Measurements from ENCODE around the gene CEP164.

Gene CEP164

DNA sequence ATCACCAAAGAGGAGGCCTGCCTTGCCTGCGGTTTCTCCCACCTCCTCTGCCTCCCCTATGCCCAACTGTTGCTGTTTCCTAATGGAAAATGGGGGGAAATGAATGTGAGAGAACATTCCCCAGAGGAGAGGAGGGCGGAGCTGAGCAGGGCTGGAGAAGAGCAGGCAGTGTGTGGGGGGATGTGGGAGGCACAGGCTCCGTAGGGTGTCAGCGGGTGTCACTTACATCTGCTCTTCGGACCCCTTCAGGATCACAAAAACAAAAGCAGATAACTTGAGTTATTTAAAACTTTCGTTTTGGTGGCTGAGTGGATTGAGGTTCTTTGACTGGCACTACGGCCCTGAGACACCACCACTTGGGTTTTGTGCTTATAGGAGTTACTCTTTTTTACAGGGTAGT, 93.8 kb downstream of the CEP164 start:
- Histone ChIP-seq H3K27me3 (ENCODE audit: control insufficient read depth, insufficient read depth, low read length) (no peaks in the 10 kb centered on the region), H3K9ac (ENCODE audit: low read depth, low read length) (no peak overlapping the region), H3K4me3 (ENCODE audit: low read depth, low read length) (no peak overlapping the region), H3K36me3 (ENCODE audit: control insufficient read depth, insufficient read depth, low read length) (no peaks in the 10 kb centered on the region), H3K4me1 (ENCODE audit: control insufficient read depth, insufficient read depth, low read length) (peaks cover 2% of the 10 kb centered on the region; the same call in 1 of the 2 replicates), H3K27ac (ENCODE audit: low read depth, low read length) (no peak overlapping the region), H3K9me3 (ENCODE audit: control insufficient read depth, insufficient read depth, low read length) (no peaks in the 10 kb centered on the region)

DNA sequence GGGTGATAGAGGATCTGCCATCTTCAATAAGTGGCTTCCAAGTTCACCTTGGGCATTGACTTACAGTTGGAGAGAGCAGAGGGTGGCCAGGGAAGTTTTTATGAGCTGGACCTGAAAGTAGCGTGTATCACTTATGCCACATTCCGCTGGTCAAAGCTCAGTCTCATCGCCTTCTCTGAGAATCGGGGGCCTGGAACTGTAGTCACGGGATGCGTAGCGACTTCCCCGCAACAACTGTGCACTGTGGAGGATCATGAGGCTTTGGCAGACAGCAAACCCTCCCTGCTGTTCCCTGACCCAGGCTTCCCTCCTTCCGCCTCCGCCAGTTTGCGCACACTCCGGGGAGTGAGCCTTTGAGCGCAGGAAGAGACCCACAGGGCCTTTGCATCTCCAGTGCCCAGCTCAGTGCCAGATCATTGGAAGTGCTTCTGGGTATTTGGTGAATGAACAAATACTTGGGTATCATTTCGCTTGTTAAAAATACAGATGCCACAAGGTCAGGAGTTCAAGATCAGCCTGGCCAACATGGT, 95.5 kb downstream of the CEP164 start:
- no peaks in the 10 kb centered on the region for H3K9me3 ChIP-seq (ENCODE audit: control insufficient read depth, insufficient read depth, low read length)
- H3K9ac ChIP-seq (ENCODE audit: low read depth, low read length), result no peak overlapping the region
- H3K4me3 ChIP-seq (ENCODE audit: low read depth, low read length), result no peak overlapping the region
- H3K4me1 ChIP-seq (ENCODE audit: control insufficient read depth, insufficient read depth, low read length), result peaks cover 3% of the 10 kb centered on the region; the same call in 1 of the 2 replicates
- no peaks in the 10 kb centered on the region; the same call in 1 of the 2 replicates for H3K27me3 ChIP-seq (ENCODE audit: control insufficient read depth, insufficient read depth, low read length)
- no peaks in the 10 kb centered on the region for H3K36me3 ChIP-seq (ENCODE audit: control insufficient read depth, insufficient read depth, low read length)
- H3K27ac ChIP-seq (ENCODE audit: low read depth, low read length), result no peak overlapping the region

DNA sequence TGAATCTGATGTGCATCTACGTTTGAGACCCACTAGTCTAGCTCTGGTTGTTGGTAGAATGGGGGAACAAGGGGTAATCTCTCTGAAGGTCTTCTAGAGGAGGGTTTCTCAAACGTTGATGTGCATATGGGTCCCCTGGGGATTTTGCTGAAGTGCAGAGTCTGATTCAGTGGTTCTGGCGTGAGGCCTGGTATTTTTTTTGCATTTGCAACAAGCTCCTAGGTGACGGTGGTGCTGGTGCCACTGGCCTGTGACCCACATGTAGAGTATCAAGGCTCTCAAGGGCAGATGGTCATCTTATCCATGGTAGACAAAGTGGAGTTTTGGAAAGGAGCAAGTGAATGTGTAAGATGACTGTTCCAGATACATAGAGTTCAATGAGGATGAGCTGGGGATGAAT, 97.1 kb downstream of the CEP164 start:
- no peaks in the 10 kb centered on the region for H3K36me3 ChIP-seq (ENCODE audit: control insufficient read depth, insufficient read depth, low read length)
- no peaks in the 10 kb centered on the region for H3K9me3 ChIP-seq (ENCODE audit: control insufficient read depth, insufficient read depth, low read length)
- no peak overlapping the region for H3K27ac ChIP-seq (ENCODE audit: low read depth, low read length)
- peaks cover 7% of the 10 kb centered on the region; the same call in 1 of the 2 replicates for H3K4me1 ChIP-seq (ENCODE audit: control insufficient read depth, insufficient read depth, low read length)
- no peak overlapping the region for H3K4me3 ChIP-seq (ENCODE audit: low read depth, low read length)
- no peak overlapping the region for H3K9ac ChIP-seq (ENCODE audit: low read depth, low read length)
- no peaks in the 10 kb centered on the region; the same call in 1 of the 2 replicates for H3K27me3 ChIP-seq (ENCODE audit: control insufficient read depth, insufficient read depth, low read length)

DNA sequence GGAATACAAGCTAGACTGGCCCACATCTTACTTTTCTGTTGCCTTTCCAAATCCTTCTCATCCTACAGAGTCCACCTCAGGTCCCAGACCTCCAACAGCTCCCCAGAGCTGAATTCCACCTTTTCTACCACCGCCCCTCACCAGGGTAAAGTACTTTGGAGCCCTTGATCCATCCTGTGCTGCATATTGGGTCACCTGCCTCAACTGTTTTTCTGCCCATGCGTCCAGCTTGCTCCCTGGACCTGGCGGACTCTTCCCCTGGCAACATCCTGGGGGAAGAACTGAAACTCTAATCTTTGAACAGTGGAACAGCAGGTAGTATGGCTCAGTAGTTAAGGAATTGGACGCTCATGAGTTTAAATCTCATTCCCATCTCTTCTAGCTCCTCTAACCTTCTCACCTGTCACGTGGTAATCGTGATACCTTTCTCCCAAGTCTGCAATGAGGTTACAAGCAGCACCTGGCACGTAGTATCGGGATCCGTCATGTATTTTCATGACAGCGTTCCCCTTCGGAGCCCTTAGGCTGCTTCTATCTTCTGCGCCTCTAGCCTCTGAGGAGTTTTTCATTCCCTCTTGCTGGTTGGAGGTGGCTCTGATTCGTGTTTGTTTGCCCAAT, 98.1 kb downstream of the CEP164 start:
- no peak overlapping the region for H3K27ac ChIP-seq (ENCODE audit: low read depth, low read length)
- H3K27me3 ChIP-seq (ENCODE audit: control insufficient read depth, insufficient read depth, low read length), result no peaks in the 10 kb centered on the region; the same call in 1 of the 2 replicates
- no peaks in the 10 kb centered on the region for H3K9me3 ChIP-seq (ENCODE audit: control insufficient read depth, insufficient read depth, low read length)
- peaks cover 12% of the 10 kb centered on the region; the same call in 1 of the 2 replicates for H3K4me1 ChIP-seq (ENCODE audit: control insufficient read depth, insufficient read depth, low read length)
- no peaks in the 10 kb centered on the region for H3K36me3 ChIP-seq (ENCODE audit: control insufficient read depth, insufficient read depth, low read length)
- H3K4me3 ChIP-seq (ENCODE audit: low read depth, low read length), result no peak overlapping the region
- H3K9ac ChIP-seq (ENCODE audit: low read depth, low read length), result no peak overlapping the region

DNA sequence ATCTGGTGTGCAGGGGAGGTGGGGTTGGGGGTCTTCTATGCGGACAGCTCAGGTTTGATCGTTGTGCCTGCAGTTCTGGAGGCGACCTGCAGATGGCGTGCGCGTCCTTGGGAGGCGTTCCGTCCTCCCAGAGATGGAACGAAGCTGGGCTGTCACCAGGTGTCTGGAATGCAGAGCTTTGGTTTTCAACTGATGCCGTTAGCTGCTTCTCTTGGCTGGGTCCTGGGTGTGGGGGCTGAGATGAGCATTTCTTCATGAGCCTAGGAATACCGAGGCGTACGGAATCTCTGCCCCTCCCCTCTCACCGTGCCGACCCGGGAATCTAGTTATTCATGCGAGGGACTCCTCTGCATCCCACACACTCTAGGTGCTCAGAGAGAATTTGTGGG, 98.6 kb downstream of the CEP164 start:
- no peak overlapping the region for H3K27ac ChIP-seq (ENCODE audit: low read depth, low read length)
- peaks cover 12% of the 10 kb centered on the region; the same call in 1 of the 2 replicates for H3K4me1 ChIP-seq (ENCODE audit: control insufficient read depth, insufficient read depth, low read length)
- no peak overlapping the region for H3K9ac ChIP-seq (ENCODE audit: low read depth, low read length)
- H3K9me3 ChIP-seq (ENCODE audit: control insufficient read depth, insufficient read depth, low read length), result no peaks in the 10 kb centered on the region
- no peaks in the 10 kb centered on the region for H3K36me3 ChIP-seq (ENCODE audit: control insufficient read depth, insufficient read depth, low read length)
- H3K4me3 ChIP-seq (ENCODE audit: low read depth, low read length), result no peak overlapping the region
- no peaks in the 10 kb centered on the region; the same call in 1 of the 2 replicates for H3K27me3 ChIP-seq (ENCODE audit: control insufficient read depth, insufficient read depth, low read length)

DNA sequence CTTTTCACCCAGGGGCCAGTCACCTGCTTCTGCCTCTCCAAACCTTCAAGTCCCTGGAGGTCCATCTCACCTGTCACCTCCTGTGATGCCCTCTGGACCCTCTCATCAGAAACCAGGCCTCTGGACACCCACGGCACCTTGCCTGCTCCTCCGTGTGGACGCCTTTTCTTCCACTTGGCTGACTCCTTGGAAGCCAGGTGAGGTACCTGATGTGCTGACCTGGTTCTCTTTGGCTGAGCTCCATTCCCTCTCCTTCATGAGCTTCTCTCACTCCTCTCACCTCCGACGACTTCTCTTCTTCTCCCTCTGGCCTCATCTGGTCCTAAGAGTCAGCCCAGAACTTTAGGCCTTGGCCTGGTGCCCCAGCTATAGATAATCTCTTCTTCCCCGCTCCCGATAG, 99.3 kb downstream of the CEP164 start:
- Histone ChIP-seq H3K9me3 (ENCODE audit: control insufficient read depth, insufficient read depth, low read length) (no peaks in the 10 kb centered on the region), H3K4me3 (ENCODE audit: low read depth, low read length) (no peak overlapping the region), H3K9ac (ENCODE audit: low read depth, low read length) (no peak overlapping the region), H3K27me3 (ENCODE audit: control insufficient read depth, insufficient read depth, low read length) (no peaks in the 10 kb centered on the region; the same call in 1 of the 2 replicates), H3K27ac (ENCODE audit: low read depth, low read length) (no peak overlapping the region), H3K4me1 (ENCODE audit: control insufficient read depth, insufficient read depth, low read length) (peaks cover 12% of the 10 kb centered on the region; the same call in 1 of the 2 replicates), H3K36me3 (ENCODE audit: control insufficient read depth, insufficient read depth, low read length) (no peaks in the 10 kb centered on the region)

DNA sequence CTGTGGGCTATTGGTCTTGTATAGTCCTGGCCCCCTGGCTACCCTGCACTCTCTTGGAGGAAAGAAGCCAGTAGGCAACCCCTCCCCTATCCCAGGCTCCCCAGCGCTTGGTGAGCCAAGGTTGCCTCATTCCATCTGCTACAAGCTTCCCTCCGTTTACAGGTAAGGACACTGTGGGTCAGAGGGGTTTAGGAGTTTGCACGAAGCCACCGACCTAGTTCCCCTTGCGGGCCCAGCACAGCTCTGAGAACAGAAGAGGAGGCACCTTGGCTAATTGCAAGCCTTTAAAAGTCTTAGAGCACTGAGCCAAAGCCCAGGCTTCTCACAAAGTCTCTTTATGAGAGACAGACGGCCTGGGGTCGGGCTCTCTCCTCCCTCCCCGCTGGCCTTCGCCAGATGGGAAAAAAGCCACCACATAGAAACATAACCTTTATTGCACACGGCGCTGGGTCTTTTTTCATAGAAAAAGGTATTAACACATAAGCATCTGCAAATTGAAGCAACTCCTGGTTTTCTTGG, 99.8 kb downstream of the CEP164 start:
- Histone ChIP-seq H3K27ac (ENCODE audit: low read depth, low read length) (no peak overlapping the region), H3K9ac (ENCODE audit: low read depth, low read length) (no peak overlapping the region), H3K9me3 (ENCODE audit: control insufficient read depth, insufficient read depth, low read length) (no peaks in the 10 kb centered on the region), H3K4me1 (ENCODE audit: control insufficient read depth, insufficient read depth, low read length) (peaks cover 12% of the 10 kb centered on the region; the same call in 1 of the 2 replicates), H3K27me3 (ENCODE audit: control insufficient read depth, insufficient read depth, low read length) (no peaks in the 10 kb centered on the region; the same call in 1 of the 2 replicates), H3K4me3 (ENCODE audit: low read depth, low read length) (no peak overlapping the region), H3K36me3 (ENCODE audit: control insufficient read depth, insufficient read depth, low read length) (no peaks in the 10 kb centered on the region)

DNA sequence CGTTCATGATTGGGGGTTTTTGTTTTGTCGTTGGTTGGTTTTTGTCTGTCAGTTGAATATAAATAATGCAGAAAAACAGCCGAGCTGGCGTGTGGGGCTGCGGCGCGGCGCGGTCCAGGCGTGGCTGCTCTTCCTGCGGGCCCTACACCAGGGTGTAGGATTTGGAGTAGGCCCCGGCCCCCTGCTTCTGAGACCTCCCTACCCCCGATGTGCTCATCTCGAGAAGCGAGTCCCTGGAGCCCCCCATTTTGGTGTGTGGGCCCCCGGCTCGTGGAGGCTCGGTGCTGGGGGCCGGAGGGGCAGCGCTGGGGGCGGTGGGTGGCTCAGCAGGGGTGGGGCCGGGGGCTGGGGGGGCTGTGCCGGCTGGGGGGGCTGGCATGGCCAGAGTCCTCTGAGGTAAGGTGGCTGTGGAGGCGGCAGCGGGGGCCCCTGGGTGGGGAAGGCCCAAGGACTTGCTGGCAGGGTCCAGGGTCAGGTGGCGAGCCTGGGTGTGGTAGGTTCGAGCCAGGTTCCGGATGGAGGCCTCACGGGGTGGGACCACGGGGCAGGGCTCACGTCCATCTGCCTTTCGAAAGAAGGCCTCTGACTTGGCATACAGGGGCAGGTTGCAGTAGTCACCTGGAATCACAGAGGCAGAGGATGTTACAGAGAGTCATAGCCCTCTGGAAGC, 100.7 kb downstream of the CEP164 start:
- no peaks in the 10 kb centered on the region; the same call in 1 of the 2 replicates for H3K27me3 ChIP-seq (ENCODE audit: control insufficient read depth, insufficient read depth, low read length)
- peaks cover 12% of the 10 kb centered on the region; the same call in 1 of the 2 replicates for H3K4me1 ChIP-seq (ENCODE audit: control insufficient read depth, insufficient read depth, low read length)
- H3K4me3 ChIP-seq (ENCODE audit: low read depth, low read length), result no peak overlapping the region
- no peaks in the 10 kb centered on the region for H3K9me3 ChIP-seq (ENCODE audit: control insufficient read depth, insufficient read depth, low read length)
- no peaks in the 10 kb centered on the region for H3K36me3 ChIP-seq (ENCODE audit: control insufficient read depth, insufficient read depth, low read length)
- no peak overlapping the region for H3K27ac ChIP-seq (ENCODE audit: low read depth, low read length)
- no peak overlapping the region for H3K9ac ChIP-seq (ENCODE audit: low read depth, low read length)

DNA sequence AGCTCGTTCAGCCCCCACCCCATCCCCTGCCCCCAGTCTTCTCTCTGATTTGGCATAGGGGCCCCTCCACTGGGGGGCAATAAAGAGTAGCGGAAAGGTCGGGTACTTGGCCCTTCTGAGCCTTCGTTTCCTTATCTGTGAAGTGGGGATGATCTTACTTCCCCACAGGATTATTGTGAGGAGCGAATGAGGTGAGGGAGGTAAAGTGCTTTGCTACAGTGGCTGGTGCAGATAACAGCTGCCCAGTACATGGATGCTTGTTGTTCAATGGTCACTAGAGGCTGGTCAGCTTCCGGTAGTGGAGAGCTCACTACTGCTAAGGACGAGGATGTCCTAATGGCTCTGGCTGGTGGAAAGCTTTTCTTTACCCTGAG, 101.2 kb downstream of the CEP164 start:
- no peaks in the 10 kb centered on the region for H3K36me3 ChIP-seq (ENCODE audit: control insufficient read depth, insufficient read depth, low read length)
- H3K27ac ChIP-seq (ENCODE audit: low read depth, low read length), result no peak overlapping the region
- no peak overlapping the region for H3K9ac ChIP-seq (ENCODE audit: low read depth, low read length)
- no peaks in the 10 kb centered on the region; the same call in 1 of the 2 replicates for H3K27me3 ChIP-seq (ENCODE audit: control insufficient read depth, insufficient read depth, low read length)
- H3K4me3 ChIP-seq (ENCODE audit: low read depth, low read length), result no peak overlapping the region
- H3K4me1 ChIP-seq (ENCODE audit: control insufficient read depth, insufficient read depth, low read length), result peaks cover 12% of the 10 kb centered on the region; the same call in 1 of the 2 replicates
- no peaks in the 10 kb centered on the region for H3K9me3 ChIP-seq (ENCODE audit: control insufficient read depth, insufficient read depth, low read length)

DNA sequence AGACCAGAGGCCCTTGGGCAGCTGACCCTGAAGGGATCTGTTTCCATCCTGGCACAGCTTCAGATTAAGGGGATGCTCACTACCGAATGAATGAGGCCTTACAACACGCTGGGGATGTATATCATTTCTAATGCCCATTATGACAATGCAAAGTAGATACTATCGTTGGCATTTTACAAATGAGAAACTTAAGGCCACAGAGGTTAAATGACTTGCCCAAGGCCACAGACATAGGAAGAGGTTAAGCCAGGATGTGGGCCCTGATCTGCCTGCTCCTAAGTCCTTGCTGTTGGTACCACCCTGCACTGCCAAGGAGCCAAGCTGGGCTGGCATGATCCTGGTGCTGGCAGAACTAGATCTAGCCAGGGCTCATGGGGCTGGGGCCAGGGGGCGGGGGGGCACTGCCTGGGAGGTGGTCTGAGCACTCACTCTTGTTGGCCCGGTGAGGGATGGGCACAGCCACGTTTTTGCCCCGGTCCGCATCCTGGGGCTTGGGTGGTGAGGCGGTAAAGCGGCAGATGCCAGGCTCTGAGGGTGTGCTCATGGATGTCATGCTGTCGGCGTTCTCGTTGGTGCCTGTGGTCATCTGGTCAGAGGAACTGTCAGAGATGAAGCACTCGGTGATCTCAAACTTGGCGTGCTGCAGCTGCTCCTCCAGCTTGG, 102.8 kb downstream of the CEP164 start:
- Histone ChIP-seq H3K4me3 (ENCODE audit: low read depth, low read length) (no peak overlapping the region), H3K4me1 (ENCODE audit: control insufficient read depth, insufficient read depth, low read length) (peaks cover 12% of the 10 kb centered on the region; the same call in 1 of the 2 replicates), H3K9me3 (ENCODE audit: control insufficient read depth, insufficient read depth, low read length) (no peaks in the 10 kb centered on the region), H3K27me3 (ENCODE audit: control insufficient read depth, insufficient read depth, low read length) (no peaks in the 10 kb centered on the region; the same call in 1 of the 2 replicates), H3K36me3 (ENCODE audit: control insufficient read depth, insufficient read depth, low read length) (no peaks in the 10 kb centered on the region), H3K27ac (ENCODE audit: low read depth, low read length) (no peak overlapping the region), H3K9ac (ENCODE audit: low read depth, low read length) (no peak overlapping the region)
